ENCODE results near the gene REM2.
"Not testable (repeated sequence)": the region's sequence is repeated elsewhere in the genome, so short reads cannot be mapped to it uniquely, and the experiment has no call there.

The REM2 gene

GRCh38 chr14:22852599-22852939, 30.5 kb upstream of the REM2 start:
- no peak for DNase-seq (ENCODE audit: low spot score in 2 of 2)
- no peaks in the 10 kb centered on the region for H3K9me3 Mint-ChIP-seq
- H3K4me1 Mint-ChIP-seq: peaks cover 14% of the 10 kb centered on the region
- H3K4me3 Mint-ChIP-seq: peak overlapping the region; percentile 79
- peaks cover 2% of the 10 kb centered on the region for H3K36me3 Mint-ChIP-seq (ENCODE audit: insufficient read depth)
- H3K27me3 Mint-ChIP-seq: peaks cover 48% of the 10 kb centered on the region
- no peak overlapping the region for H3K27ac Mint-ChIP-seq (ENCODE audit: low read depth)
- no peak for ATAC-seq (replicated peaks; ENCODE audit: extremely low read depth, poor library complexity, severe bottlenecking)

- Mint-ChIP-seq H3K27me3 (peaks cover 48% of the 10 kb centered on the region), H3K4me1 (peaks cover 20% of the 10 kb centered on the region), H3K9me3 (no peaks in the 10 kb centered on the region), H3K27ac (ENCODE audit: low read depth) (no peak overlapping the region), H3K4me3 (peak overlapping the region; percentile 79), H3K36me3 (ENCODE audit: insufficient read depth) (peaks cover 2% of the 10 kb centered on the region)
- DNase-seq (ENCODE audit: low spot score in 2 of 2): peak; percentile 81 to 98
- ATAC-seq (replicated peaks; ENCODE audit: extremely low read depth, poor library complexity, severe bottlenecking): peak; percentile 90
Observed at GRCh38 chr14:22852940-22853767, 29.9 kb upstream of the REM2 start.

- Mint-ChIP-seq H3K4me1 (peaks cover 27% of the 10 kb centered on the region), H3K27me3 (peaks cover 41% of the 10 kb centered on the region)
- H3K9me3 Mint-ChIP-seq; H3K36me3 Mint-ChIP-seq (ENCODE audit: insufficient read depth); ATAC-seq (replicated peaks; ENCODE audit: extremely low read depth, poor library complexity, severe bottlenecking); DNase-seq (ENCODE audit: low spot score in 2 of 2); H3K4me3 Mint-ChIP-seq; H3K27ac Mint-ChIP-seq (ENCODE audit: low read depth): not testable (repeated sequence)
Observed at GRCh38 chr14:22854296-22854695, 28.7 kb upstream of the REM2 start.

DNA sequence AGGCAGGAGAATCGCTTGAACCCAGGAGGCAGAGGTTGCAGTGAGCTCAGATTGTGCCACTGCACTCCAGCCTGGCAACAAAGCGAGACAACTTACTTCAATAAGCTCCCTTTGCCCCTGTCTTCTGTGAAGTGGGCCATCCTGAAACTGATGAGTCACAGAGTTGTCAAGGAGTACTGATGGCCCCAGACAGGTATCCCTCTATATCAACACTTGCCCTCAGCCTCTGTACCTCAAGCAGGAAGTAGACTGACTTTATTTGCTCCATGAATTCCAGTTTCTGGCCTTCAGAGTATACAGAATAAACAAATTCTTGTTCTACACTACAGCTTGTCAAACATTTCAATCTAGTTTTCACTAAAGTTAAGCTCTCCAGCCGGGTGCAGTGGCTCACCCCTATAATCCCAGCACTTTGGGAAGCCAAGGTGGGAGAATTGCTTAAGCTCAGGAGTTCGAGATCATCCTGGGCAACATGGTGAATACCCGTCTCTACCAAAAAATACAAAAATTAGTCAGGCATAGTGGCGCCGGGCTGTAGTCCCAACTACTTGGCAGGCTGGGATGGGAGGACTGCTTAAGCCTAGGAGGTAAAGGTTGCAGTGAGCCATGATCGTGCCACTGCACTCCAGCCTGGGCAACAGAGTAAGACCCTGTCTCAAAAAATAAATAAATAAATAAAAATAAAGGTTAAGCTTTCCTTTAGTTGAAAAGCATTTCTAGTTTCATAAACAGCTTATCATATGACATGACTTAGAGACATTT, 27.9 kb upstream of the REM2 start:
- Mint-ChIP-seq H3K36me3 (ENCODE audit: insufficient read depth) (peaks cover 3% of the 10 kb centered on the region), H3K27ac (ENCODE audit: low read depth) (no peak overlapping the region), H3K9me3 (no peaks in the 10 kb centered on the region), H3K27me3 (peaks cover 35% of the 10 kb centered on the region), H3K4me1 (peaks cover 27% of the 10 kb centered on the region), H3K4me3 (no peak overlapping the region)
- DNase-seq (ENCODE audit: low spot score in 2 of 2): no peak
- ATAC-seq (replicated peaks; ENCODE audit: extremely low read depth, poor library complexity, severe bottlenecking): no peak

GRCh38 chr14:22856428-22856827, 26.6 kb upstream of the REM2 start:
- Mint-ChIP-seq H3K27me3 (peaks cover 42% of the 10 kb centered on the region), H3K4me3 (no peak overlapping the region), H3K9me3 (no peaks in the 10 kb centered on the region), H3K27ac (ENCODE audit: low read depth) (no peak overlapping the region), H3K36me3 (ENCODE audit: insufficient read depth) (peaks cover 3% of the 10 kb centered on the region), H3K4me1 (peaks cover 27% of the 10 kb centered on the region)
- DNase-seq (ENCODE audit: low spot score in 2 of 2) (no peak), ATAC-seq (replicated peaks; ENCODE audit: extremely low read depth, poor library complexity, severe bottlenecking) (no peak)

- Mint-ChIP-seq H3K27me3 (peaks cover 43% of the 10 kb centered on the region), H3K4me1 (peaks cover 16% of the 10 kb centered on the region)
- not testable (repeated sequence) for H3K27ac Mint-ChIP-seq (ENCODE audit: low read depth); H3K36me3 Mint-ChIP-seq (ENCODE audit: insufficient read depth); DNase-seq (ENCODE audit: low spot score in 2 of 2); H3K4me3 Mint-ChIP-seq; H3K9me3 Mint-ChIP-seq; ATAC-seq (replicated peaks; ENCODE audit: extremely low read depth, poor library complexity, severe bottlenecking)
Observed at GRCh38 chr14:22860377-22860776, 22.6 kb upstream of the REM2 start.

GRCh38 chr14:22861651-22862050, 21.4 kb upstream of the REM2 start:
- ATAC-seq (replicated peaks; ENCODE audit: extremely low read depth, poor library complexity, severe bottlenecking): no peak
- Mint-ChIP-seq H3K4me3 (no peak overlapping the region), H3K9me3 (no peaks in the 10 kb centered on the region), H3K27me3 (peaks cover 31% of the 10 kb centered on the region), H3K36me3 (ENCODE audit: insufficient read depth) (peaks cover 3% of the 10 kb centered on the region), H3K27ac (ENCODE audit: low read depth) (no peak overlapping the region), H3K4me1 (peaks cover 20% of the 10 kb centered on the region)
- DNase-seq (ENCODE audit: low spot score in 2 of 2): no peak

GRCh38 chr14:22864979-22865378, 18.0 kb upstream of the REM2 start:
- Mint-ChIP-seq H3K4me3 (no peak overlapping the region), H3K36me3 (ENCODE audit: insufficient read depth) (no peaks in the 10 kb centered on the region), H3K27ac (ENCODE audit: low read depth) (no peak overlapping the region), H3K9me3 (no peaks in the 10 kb centered on the region), H3K4me1 (peaks cover 8% of the 10 kb centered on the region), H3K27me3 (peaks cover 15% of the 10 kb centered on the region)
- DNase-seq (ENCODE audit: low spot score in 2 of 2) (no peak), ATAC-seq (replicated peaks; ENCODE audit: extremely low read depth, poor library complexity, severe bottlenecking) (no peak)

GRCh38 chr14:22865424-22866405, 17.3 kb upstream of the REM2 start:
- H3K9me3 Mint-ChIP-seq: no peaks in the 10 kb centered on the region
- H3K27me3 Mint-ChIP-seq: peaks cover 14% of the 10 kb centered on the region
- H3K4me1 Mint-ChIP-seq: peaks cover 13% of the 10 kb centered on the region
- ATAC-seq (replicated peaks; ENCODE audit: extremely low read depth, poor library complexity, severe bottlenecking) (no peak), DNase-seq (ENCODE audit: low spot score in 2 of 2) (no peak)
- H3K36me3 Mint-ChIP-seq (ENCODE audit: insufficient read depth): peaks cover 2% of the 10 kb centered on the region
- no peak overlapping the region for H3K4me3 Mint-ChIP-seq
- H3K27ac Mint-ChIP-seq (ENCODE audit: low read depth): no peak overlapping the region

DNA sequence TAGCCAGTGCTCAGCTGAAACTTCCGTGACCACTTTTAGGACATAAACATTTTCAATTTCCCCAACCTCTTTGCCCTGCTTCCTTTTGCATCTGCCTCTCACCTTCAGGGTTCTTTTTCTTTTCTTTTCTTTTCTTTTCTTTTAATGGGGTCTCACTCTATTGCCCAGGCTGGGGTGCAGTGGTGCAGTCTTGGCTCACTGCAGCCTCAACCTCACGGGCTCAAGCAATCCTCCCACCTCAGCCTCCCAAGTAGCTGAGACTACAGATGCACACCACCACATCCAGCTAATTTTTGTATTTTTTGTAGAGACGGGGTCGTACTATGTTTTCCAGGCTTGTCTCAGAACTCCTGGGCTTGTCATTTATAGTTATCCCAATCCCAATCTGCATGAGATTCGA, 16.1 kb upstream of the REM2 start:
- Mint-ChIP-seq H3K4me3 (no peak overlapping the region), H3K4me1 (peaks cover 22% of the 10 kb centered on the region), H3K36me3 (ENCODE audit: insufficient read depth) (peaks cover 6% of the 10 kb centered on the region), H3K9me3 (no peaks in the 10 kb centered on the region), H3K27me3 (peaks cover 3% of the 10 kb centered on the region), H3K27ac (ENCODE audit: low read depth) (no peak overlapping the region)
- DNase-seq (ENCODE audit: low spot score in 2 of 2) (no peak), ATAC-seq (replicated peaks; ENCODE audit: extremely low read depth, poor library complexity, severe bottlenecking) (no peak)

- DNase-seq (ENCODE audit: low spot score in 2 of 2) (no peak), ATAC-seq (replicated peaks; ENCODE audit: extremely low read depth, poor library complexity, severe bottlenecking) (peak; percentile 72)
- H3K36me3 Mint-ChIP-seq (ENCODE audit: insufficient read depth): peaks cover 16% of the 10 kb centered on the region
- H3K27ac Mint-ChIP-seq (ENCODE audit: low read depth): peak overlapping the region; percentile 92
- H3K27me3 Mint-ChIP-seq: no peaks in the 10 kb centered on the region
- H3K4me3 Mint-ChIP-seq: peak overlapping the region; percentile 94
- no peaks in the 10 kb centered on the region for H3K9me3 Mint-ChIP-seq
- peaks cover 37% of the 10 kb centered on the region for H3K4me1 Mint-ChIP-seq
Observed at GRCh38 chr14:22870811-22871223, 12.2 kb upstream of the REM2 start.

Measured in central memory CD8-positive, alpha-beta T cell (primary cell).